Kidney capillary endothelial cell (primary cell): Measurements from ENCODE around the gene CBLIF.
"Not testable (repeated sequence)": the region's sequence is repeated elsewhere in the genome, so short reads cannot be mapped to it uniquely, and the experiment has no call there.

Source experiments
- DNase-seq: peaks from one replicate; pipeline ENCODE4 v3.0.0-alpha.2; 2018; ENCODE audit warnings: low spot score

Gene CBLIF

GRCh38 chr11:59845399-59845798, at the start of gene CBLIF:
TSS of gene CBLIF (minus strand) at chr11:59845499. CDS start at chr11:59845453, 46 bp downstream.
- DNase-seq: no peak

- no peak for DNase-seq
These were observed 49.3 kb upstream of the CBLIF start for GRCh38 chr11:59894616-59895015.

- no peak for DNase-seq
These were observed 46.5 kb upstream of the CBLIF start for GRCh38 chr11:59891781-59892181.

GRCh38 chr11:59887156-59887555, 41.9 kb upstream of the CBLIF start:
- DNase-seq: not testable (repeated sequence)

- DNase-seq: no peak
These were observed 38.3 kb upstream of the CBLIF start for GRCh38 chr11:59883597-59883996.

- no peak for DNase-seq
These were observed 34.3 kb upstream of the CBLIF start for GRCh38 chr11:59879567-59879966.

GRCh38 chr11:59878575-59878974, 33.3 kb upstream of the CBLIF start, which contains the start of gene OOSP3:
TSS of gene OOSP3 (plus strand) at chr11:59878782. CDS start at chr11:59878809, 27 bp downstream.
- DNase-seq: no peak

- no peak for DNase-seq
These were observed 32.5 kb upstream of the CBLIF start for GRCh38 chr11:59877784-59878183.

GRCh38 chr11:59877325-59877724, 32.0 kb upstream of the CBLIF start:
- no peak for DNase-seq

GRCh38 chr11:59875856-59876519, 30.7 kb upstream of the CBLIF start:
- DNase-seq: no peak

- no peak for DNase-seq
These were observed 26.8 kb upstream of the CBLIF start for GRCh38 chr11:59872076-59872475.

- DNase-seq: no peak
These were observed 22.6 kb upstream of the CBLIF start for GRCh38 chr11:59867946-59868345.

GRCh38 chr11:59866836-59867235, 21.5 kb upstream of the CBLIF start:
- no peak for DNase-seq

GRCh38 chr11:59866397-59866796, 21.1 kb upstream of the CBLIF start, which contains the start of gene TCN1:
TSS of gene TCN1 (minus strand) at chr11:59866487. CDS start at chr11:59866470, 17 bp downstream.
- DNase-seq: no peak

GRCh38 chr11:59865031-59865430, 19.7 kb upstream of the CBLIF start:
- peak; percentile 7 for DNase-seq

GRCh38 chr11:59862252-59862651, 17.0 kb upstream of the CBLIF start:
- no peak for DNase-seq

- no peak for DNase-seq
These were observed 14.4 kb upstream of the CBLIF start for GRCh38 chr11:59859673-59860072.

GRCh38 chr11:59857439-59858434, 12.4 kb upstream of the CBLIF start:
- DNase-seq: no peak

- no peak for DNase-seq
These were observed 9.6 kb upstream of the CBLIF start for GRCh38 chr11:59854871-59855270.

- DNase-seq: not testable (repeated sequence)
These were observed 6.1 kb upstream of the CBLIF start for GRCh38 chr11:59851416-59851815.

- DNase-seq: not testable (repeated sequence)
These were observed 4.3 kb upstream of the CBLIF start for GRCh38 chr11:59849551-59849950.

- no peak for DNase-seq
These were observed 3.8 kb upstream of the CBLIF start for GRCh38 chr11:59849129-59849528.

GRCh38 chr11:59848439-59848838, 3.1 kb upstream of the CBLIF start:
- not testable (repeated sequence) for DNase-seq
